T-helper 17 cell (primary cell): ENCODE results near the gene ABTB1. TPM values are rescaled to one million over a fixed set of nuclear protein-coding genes. Genes with fewer than 3 reads are reported as not detected.

ENCODE experiments used
- ATAC-seq: fragments of 150-1000 bp; cut with Tn5 transposase; 2 replicates; pipeline ENCODE4 v1.10.0; 2021; ENCODE audit warnings: mild to moderate bottlenecking, moderate library complexity
- DNase-seq, 3 donors: peaks; one replicate each; pipeline versions ENCODE4 v3.0.0 to v3.0.0-alpha.2; 2020 to 2021
- H3K9me3 ChIP-seq: one replicate; pipeline ENCODE4 v1.7.0; 2013; ENCODE audit warnings: low read length, mild to moderate bottlenecking; ENCODE audit not compliant: control insufficient read depth, poor library complexity, severe bottlenecking
- H3K27ac Mint-ChIP-seq: one replicate; pipeline ENCODE4 v1.8.0; 2022; ENCODE audit warnings: mild to moderate bottlenecking, moderate library complexity, mixed read lengths
- H3K27me3 Mint-ChIP-seq: one replicate; pipeline ENCODE4 v1.8.0; 2022; ENCODE audit warnings: mixed read lengths
- H3K36me3 Mint-ChIP-seq: one replicate; pipeline ENCODE4 v1.8.0; 2022; ENCODE audit warnings: low read depth, mixed read lengths
- H3K4me1 Mint-ChIP-seq: one replicate; pipeline ENCODE4 v1.8.0; 2022; ENCODE audit warnings: mild to moderate bottlenecking, mixed read lengths
- H3K4me3 Mint-ChIP-seq: one replicate; pipeline ENCODE4 v1.8.0; 2022; ENCODE audit warnings: mild to moderate bottlenecking, moderate library complexity, mixed read lengths
- total RNA-seq, 4 donors: library from RNA in 2 of 4; stranded (reverse) in 2 of 4; gene quantifications; one replicate each; pipeline ENCODE4 v1.2.3 and lab custom pipeline; 2022 to 2026

The ABTB1 gene
- total RNA-seq, 2 donors from 2014 or later: 88.6 to 95.2 TPM

DNA sequence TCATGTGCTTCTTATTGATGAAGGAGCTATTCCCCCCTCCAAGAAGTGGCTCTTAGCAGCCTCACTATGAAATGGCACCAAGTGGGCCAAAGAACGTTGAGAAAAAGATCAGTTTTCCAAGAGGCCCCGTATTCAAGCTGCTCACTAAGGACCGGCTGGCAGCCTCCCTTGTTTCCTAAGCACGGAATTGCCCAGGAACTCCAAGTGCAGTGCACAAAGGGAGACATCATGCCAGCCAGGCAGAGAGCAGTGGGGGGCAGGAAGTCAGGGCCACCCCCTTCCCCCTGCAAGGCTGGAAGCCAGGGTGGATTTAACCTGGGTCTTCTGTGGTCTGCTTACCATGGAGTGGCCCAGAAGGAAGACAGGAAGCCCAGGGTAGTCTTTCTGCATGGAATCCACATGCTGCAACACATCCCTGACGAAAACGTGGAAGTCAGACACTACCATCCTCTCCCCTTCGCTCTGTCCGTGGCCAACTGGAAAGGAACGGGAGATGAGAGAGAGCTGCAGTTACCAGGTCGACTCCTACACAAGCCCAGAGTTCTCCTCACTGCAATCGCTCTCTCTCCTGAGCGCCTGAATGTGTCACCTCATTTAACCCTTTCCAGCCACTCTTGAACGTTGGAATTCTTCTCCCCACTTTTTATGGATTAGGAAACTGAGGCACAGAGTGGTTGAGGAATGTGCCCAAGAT lies 49.5 kb downstream of the ABTB1 start:
- H3K9me3 ChIP-seq: no peaks in the 10 kb centered on the region
- H3K4me3 Mint-ChIP-seq: no peak overlapping the region
- no peak for ATAC-seq
- peaks cover 6% of the 10 kb centered on the region for H3K36me3 Mint-ChIP-seq
- DNase-seq: no peak
- no peaks in the 10 kb centered on the region for H3K4me1 Mint-ChIP-seq
- H3K27ac Mint-ChIP-seq: no peak overlapping the region
- peaks cover 12% of the 10 kb centered on the region for H3K27me3 Mint-ChIP-seq

DNA sequence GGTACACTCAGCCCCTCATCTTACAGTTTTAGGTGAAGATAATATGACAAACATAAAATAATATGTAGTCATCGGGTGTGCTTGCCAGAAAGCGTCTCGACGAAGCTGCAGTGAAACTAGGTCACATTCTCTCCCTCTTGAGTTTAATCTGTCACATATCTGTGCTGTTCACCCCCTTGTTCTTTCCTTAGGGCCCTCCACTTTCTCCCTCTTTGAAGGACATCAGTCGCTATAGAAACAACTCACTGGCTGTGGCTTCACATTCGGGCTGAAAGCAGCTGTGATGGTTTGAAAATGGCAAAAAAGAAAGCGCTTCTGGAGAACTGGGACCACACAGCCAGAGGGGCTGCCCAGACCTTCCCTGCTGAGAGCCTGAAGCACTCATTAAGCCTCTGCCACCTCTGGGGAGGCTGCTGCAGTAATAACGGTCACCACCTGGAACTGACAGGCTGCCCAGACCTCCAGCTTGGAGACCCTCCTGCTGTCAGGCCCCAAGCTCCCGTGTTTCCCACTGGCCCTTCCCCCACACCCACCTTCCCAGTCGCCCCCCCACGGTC lies 50.3 kb downstream of the ABTB1 start:
- DNase-seq (no peak), ATAC-seq (no peak)
- peaks cover 12% of the 10 kb centered on the region for H3K27me3 Mint-ChIP-seq
- no peak overlapping the region for H3K27ac Mint-ChIP-seq
- peaks cover 6% of the 10 kb centered on the region for H3K36me3 Mint-ChIP-seq
- no peak overlapping the region for H3K4me3 Mint-ChIP-seq
- no peaks in the 10 kb centered on the region for H3K9me3 ChIP-seq
- H3K4me1 Mint-ChIP-seq: no peaks in the 10 kb centered on the region

DNA sequence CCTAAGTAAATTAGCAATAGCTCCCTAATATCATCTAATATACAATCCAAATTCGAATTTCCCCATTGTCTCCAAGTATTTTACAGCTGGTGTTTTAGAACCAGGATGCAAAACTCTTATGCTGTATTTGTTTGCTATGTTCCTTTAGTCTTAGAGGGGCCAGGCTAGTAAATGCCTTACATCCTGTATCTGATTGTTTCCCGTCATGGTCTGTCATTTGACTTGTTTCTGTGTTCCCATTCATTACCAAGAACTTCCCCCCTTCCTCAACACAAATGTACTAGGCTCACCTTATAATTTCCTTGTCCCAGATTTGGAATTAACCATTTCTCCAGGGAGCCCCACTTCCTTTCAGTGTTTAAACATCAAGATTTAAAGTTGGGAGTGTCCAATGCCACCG lies 54.1 kb downstream of the ABTB1 start:
- Mint-ChIP-seq H3K27ac (no peak overlapping the region), H3K27me3 (peaks cover 19% of the 10 kb centered on the region), H3K4me3 (no peak overlapping the region), H3K36me3 (peaks cover 6% of the 10 kb centered on the region), H3K4me1 (no peaks in the 10 kb centered on the region)
- no peak for ATAC-seq
- DNase-seq: no peak
- H3K9me3 ChIP-seq: no peaks in the 10 kb centered on the region

DNA sequence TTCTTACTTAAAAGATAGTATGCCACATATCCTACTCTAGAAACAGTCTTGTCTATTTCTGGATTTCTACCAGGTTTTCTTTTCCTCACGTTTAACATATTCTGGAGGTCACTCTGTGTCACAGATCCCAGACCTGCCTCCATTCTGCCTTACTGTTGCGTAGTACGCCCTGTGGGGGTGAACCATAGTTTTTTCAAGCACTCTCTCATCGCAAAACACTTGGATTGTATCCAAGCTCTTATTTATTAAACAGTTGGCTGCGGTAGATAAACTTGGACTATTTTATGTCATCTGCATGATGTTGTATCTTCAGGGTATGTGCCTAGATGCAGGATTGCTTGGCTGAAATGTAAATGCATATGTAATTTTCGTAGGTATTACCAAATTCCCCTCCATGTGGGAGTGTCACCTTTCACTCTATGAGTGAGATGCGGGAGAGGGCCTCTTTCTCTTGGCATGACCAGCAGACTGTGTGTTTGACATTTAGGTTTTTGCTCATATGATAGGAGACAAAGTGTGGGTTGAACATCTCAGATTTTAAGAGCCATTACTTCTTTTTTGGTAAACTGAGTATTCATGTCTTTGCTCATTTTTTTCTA lies 55.8 kb downstream of the ABTB1 start:
- Mint-ChIP-seq H3K27ac (no peak overlapping the region), H3K4me1 (no peaks in the 10 kb centered on the region), H3K4me3 (no peak overlapping the region), H3K36me3 (peaks cover 6% of the 10 kb centered on the region), H3K27me3 (peaks cover 34% of the 10 kb centered on the region)
- ATAC-seq (no peak), DNase-seq (no peak)
- no peaks in the 10 kb centered on the region for H3K9me3 ChIP-seq

DNA sequence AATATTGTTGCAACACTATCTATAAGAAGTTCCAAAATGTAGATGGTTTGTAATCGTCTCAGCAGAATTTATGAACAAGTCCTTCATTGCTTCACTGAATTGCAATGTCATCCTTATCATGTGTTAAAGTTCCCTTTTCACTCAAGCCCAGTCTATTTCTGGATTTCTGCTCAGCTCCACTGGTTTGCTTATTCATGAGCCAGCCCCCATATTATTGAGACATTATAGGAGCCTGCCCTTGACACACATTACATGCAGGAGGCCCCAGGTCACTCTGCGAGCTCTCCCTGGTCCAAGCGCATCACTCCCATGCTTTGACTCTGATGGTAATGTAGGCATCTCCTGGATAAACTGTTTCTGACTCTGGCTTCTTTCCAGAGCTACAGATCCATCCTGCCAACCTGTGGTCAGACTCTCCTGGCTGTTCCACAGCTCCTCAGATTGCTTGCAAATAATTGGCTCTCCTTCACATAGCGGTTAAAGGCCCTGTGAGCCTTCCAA lies 56.9 kb downstream of the ABTB1 start:
- H3K4me1 Mint-ChIP-seq: no peaks in the 10 kb centered on the region
- peaks cover 43% of the 10 kb centered on the region for H3K27me3 Mint-ChIP-seq
- H3K4me3 Mint-ChIP-seq: no peak overlapping the region
- H3K36me3 Mint-ChIP-seq: peaks cover 6% of the 10 kb centered on the region
- ATAC-seq: no peak
- H3K27ac Mint-ChIP-seq: no peak overlapping the region
- no peaks in the 10 kb centered on the region for H3K9me3 ChIP-seq
- DNase-seq: no peak

DNA sequence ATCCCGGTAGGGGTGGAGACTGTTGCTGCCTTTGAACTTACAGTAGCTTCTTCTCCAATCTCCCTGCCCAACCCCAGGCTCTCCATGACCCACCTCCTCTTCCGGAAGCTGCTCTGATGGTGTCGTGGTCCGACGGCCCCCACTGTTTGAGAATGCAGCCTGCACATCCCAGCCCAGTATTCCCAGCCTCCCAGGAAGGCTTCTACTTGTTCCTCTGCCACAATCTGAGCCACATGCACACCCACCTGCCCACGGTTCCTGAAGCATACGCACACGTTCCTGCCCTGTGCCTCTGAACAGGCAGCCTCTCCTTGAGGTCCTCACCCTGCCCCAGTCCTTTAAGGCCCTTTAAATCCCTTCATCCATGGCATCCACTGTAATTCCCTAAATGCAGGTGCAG lies 57.4 kb downstream of the ABTB1 start:
- peaks cover 44% of the 10 kb centered on the region for H3K27me3 Mint-ChIP-seq

More for the DNA sequence above, 57.4 kb downstream of the ABTB1 start:
- ATAC-seq: no peak
- H3K9me3 ChIP-seq: no peaks in the 10 kb centered on the region
- no peak for DNase-seq
- no peak overlapping the region for H3K27ac Mint-ChIP-seq
- H3K36me3 Mint-ChIP-seq: peaks cover 3% of the 10 kb centered on the region
- no peak overlapping the region for H3K4me3 Mint-ChIP-seq
- peaks cover 3% of the 10 kb centered on the region for H3K4me1 Mint-ChIP-seq

Other genes starting within 250 kb of the ABTB1 start
- gene TPRA1, start 82.2 kb upstream of the ABTB1 start, total RNA-seq: 10 to 100 TPM; 12.5 to 16.6 TPM
- gene MCM2, start 74.5 kb upstream of the ABTB1 start, total RNA-seq: 10 to 100 TPM in 1 of 2 donors, 1 to 10 TPM in 1; 8.6 to 11.6 TPM
- gene PODXL2, start 43.8 kb upstream of the ABTB1 start, total RNA-seq: 1 to 10 TPM; 4.8 to 5.5 TPM
- 10 to 100 TPM in 1 of 2 donors, 1 to 10 TPM in 1; 3.3 to 28.7 TPM for gene MGLL, start 149.6 kb downstream of the ABTB1 start, total RNA-seq
- under 1 TPM in 1 of 2 donors, not detected in 1; 0.50 TPM for gene KBTBD12, start 242.3 kb downstream of the ABTB1 start, total RNA-seq